D341Med (cell line): ENCODE results near the gene URI1.
"Not testable (repeated sequence)": the region's sequence is repeated elsewhere in the genome, so short reads cannot be mapped to it uniquely, and the experiment has no call there.

Source experiments
- DNase-seq: peaks from one replicate; pipeline ENCODE4 v3.0.0; 2012; ENCODE audit warnings: low spot score

URI1 gene

DNA sequence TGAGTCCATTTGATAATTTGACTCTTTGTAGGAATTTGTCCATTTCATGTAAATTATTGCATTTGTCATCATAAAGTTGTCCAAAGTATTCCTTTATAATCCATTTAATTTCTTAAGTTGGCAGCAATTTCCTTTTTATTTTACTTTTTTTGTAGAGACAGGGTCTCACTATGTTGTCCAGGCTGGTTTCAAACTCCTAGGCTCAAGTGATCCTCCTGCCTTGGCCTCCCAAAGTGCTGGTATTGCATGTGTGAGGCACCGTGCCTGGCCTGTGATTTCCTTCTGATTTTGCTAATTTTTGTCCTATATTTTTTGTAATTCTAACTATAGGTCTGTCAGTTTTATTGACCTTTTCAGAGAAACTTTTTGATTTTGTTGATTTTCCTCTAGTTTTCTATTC lies 84.9 kb downstream of the URI1 start:
- no peak for DNase-seq

DNA sequence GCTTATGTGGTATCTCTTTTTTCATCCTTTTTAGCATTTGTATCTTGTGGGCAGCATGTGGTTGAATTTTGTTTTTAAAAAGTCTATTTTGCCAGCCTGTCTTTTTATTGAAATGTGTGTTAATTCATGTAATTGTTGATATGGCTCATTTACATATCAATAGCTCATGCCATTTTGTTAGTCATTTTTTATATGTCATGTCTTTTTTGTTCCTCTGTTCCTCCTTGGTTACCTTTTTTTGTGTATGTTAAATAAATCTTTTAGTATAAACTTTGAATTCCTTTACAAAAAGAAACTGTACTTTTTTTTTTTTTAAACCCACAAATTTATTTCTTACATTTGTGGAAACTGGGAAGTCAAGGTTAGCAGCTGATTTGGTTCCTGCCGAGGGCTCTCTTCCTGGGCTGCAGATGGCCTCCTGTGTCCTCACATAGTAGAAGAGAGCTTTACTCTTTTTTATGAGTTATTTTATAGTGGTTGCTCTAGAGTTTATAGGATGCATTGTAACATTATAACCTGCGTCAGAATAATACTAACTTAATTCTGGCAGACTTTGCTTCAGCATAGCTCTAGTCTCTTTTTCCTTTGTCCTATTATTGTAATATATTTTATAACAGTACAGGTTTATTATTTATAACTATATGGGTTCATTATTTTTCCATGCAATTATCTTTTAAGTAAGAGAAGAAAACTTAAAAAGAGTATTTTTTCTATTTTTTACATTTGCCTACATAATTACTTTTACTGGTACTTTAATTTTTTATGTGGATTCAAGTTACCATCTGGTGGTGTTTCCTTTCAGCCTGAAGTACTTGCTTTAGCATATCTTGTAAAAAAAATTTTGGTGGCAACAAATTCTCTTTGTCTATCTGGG lies 86.3 kb downstream of the URI1 start:
- DNase-seq, result no peak

DNA sequence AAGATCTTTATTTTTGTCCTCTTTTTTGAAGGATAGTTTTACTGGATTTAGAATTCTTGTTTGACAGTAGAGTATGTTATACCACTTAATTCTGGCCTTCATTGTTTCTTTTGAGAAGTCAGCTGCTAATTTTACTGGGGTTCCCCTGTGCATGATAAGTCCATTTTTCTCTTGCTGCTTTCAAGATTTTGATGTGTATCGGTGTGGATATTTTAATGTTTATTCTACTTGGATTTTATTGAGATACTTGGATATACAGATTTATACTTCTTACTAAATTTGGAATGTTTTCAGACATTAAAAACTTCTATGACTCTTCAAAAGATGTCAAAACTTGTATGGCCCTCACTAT lies 86.9 kb downstream of the URI1 start:
- no peak for DNase-seq

DNA sequence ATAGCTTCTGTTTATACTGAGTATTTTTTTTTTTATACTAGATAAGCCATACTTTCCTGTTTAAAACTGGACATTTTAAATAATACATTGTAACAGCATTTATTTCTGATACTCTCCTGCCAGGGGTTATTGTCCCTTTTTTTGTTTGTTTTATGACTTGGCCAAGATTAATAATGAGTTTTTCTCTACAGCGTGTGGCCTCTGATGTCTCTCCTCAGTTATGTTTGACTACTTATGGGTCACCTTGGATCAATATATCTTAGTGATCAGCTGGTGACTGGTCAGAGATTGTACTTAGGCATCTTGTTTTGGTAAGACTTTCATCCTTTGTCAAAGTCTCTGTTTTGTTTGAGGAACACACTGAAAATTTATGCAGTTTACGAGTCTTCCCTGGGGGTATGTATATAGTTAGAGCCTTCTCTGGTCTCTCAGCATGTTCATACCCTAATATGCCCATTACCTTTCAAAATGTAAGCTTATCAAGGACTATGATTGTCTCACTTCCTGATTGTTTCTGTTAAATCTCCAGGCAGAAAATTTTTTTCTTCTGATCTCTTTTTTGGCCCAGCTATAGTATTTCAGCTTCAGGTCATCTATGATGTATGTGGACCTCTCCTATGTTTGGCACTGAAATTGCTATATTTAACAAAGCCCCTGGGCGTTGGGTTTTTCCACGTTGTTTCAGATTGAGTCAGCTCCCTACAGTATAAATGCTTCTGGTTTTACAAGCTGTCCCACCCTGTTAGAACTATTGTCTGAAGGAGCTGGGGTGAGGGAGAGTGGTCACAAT lies 87.9 kb downstream of the URI1 start:
- DNase-seq, result no peak

DNA sequence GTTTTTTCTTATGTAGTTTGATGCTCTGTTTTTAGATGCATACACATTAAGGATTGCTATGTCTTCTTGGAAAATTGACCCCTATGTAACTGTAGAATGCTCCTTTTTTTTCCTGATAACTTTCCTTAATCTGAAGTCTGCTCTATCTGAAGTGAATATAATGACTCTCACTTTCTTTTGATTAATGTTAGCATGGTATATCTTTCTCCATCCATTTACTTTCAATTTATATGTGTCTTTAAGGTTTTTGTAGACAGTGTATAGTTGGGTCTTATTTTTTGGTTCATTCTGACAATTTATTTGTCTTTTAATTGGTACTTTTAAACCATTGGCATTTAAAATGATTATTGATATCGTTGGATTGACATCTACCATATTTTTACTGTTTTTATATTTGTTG lies 92.3 kb downstream of the URI1 start:
- no peak for DNase-seq

DNA sequence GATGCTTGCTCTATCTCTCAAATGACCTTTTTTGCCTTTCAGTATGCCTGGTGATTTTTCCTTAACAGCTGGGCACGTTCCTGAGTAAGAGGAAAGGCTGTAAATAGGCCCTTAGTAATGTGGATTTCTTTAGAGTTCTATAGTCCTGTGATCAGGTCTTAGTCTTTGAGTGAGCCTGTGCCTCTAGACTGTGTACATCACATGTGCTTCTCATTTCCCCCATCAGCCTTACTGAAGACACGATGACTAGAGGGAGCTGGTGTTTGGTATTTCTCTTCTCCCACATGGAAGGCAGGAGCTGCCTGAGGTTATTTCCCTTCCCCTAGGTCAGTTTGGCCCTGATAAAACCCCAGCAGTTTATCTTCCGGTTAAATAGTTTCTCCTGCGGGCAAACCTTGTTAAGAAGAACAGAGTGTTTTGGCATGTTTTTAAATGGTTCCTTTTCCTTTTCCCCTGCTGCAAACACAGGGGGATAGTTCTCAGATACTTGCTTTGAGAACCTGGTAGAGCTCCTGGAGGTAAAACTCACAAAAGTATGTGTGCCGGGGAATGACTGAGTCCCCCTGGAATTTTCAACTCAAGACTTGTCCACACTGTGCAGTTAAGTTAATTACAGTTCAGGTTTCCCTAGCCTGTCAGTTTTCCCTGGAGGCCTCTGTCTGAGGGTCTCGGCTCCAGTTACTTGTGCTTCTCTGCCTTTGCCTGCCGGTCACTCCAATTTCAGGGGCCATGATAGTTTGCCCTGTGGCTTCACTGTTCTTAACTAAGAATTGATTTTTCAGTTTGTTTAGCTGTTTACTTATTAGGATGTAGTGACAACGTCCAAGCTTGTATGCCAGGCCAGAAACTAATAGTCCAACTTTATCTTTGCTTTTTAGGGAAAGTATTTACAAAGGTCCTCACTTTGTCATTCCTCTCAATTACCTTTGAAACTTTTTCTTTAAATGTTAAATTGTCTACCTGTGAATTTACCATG lies 94.4 kb downstream of the URI1 start:
- DNase-seq, result no peak

DNA sequence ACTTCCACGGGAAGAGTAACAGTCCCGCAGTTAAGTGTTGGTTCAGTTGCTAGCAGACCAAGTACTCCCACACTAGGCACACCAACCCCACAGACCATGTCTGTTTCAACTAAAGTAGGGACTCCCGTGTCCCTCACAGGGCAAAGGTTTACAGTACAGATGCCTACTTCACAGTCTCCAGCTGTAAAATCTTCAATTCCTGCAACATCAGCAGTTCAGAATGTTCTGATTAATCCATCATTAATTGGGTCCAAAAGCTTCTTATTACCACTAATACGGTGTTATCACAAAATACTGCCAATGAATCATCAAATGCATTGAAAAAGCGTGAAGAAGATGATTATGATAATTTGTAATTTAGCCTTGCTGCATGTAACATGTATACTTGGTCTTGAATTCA lies 95.8 kb downstream of the URI1 start:
- no peak for DNase-seq

DNA sequence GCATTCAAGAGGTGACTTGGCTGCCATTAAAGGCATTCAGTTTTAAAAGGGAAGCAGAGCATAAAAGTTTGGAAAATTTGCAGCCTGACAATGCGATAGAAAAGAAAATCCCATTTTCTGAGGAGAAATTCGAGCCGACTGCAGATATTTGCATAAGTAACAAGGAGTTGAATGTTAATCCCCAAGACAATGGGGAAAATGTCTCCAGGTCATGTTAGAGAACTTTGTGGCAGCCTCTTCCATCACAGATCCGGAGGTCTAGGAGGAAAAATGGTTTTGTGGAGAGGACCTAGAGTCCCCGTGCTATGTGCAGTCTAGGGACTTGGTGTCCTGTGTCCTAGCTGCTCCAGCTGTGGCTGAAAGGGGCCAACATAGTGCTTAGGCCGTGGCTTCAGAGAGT lies 99.9 kb downstream of the URI1 start:
- DNase-seq, result not testable (repeated sequence)

DNA sequence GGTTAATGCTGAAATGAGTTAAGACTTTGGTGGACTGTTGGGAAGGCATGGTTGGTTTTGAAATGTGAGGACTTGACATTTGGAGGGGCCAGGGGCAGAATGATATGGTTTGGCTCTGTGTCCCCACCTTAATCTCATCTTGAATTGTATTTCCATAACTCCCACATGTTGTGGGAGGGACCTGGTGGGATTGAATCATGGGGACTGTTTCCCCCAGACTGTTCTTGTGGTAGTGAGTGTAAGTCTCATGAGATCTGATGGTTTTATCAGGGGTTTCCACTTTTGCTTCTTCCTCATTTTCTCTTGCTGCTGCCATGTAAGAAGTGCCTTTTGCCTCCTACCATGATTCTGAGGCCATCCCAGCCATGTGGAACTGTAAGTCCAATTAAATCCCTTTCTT lies 101.0 kb downstream of the URI1 start:
- not testable (repeated sequence) for DNase-seq

DNA sequence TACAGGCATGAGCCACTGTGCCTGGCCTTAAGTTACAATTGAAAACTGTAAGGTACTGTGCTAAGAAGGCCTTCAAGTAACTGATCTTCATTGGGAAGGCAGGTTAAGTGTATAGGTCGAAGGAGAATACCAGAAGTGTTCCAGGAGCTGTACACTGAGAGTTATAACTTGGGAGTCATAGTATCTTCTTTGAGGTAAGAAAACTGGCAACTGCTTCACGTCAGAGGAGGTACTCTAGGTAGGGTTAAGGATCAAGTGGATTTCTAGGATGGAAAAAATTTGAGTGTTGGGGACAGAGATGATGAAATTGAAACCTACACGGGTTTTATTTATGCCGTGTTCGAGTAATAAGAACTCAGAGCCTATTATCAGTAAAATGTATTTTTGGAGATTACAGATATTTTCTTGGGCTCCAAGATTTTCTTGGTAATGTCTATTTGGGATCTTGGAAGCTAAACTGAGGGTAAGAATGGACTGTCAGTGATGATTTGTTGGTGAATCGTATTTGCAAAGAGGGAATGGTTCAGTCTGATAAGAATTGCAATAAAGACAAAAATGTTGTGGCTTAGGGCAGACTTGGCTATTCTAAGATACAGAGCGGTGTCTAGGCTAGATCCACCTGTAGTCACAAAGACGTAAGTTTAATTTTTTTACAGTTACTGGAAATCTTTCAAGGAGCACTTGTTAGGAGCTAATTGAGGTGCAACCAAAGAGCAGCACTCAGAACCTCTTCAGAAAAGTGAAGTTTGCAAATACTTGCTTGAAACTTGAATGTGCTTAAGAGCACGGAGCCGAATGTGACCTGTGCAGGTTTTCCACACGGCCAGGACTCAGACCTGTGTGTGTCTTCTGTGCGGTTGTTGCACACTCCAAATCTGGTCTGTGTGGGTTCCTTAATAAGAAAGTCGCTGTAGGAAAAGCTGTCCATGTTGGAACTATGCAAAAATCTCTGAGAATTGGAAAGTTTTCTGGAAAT lies 102.5 kb downstream of the URI1 start:
- DNase-seq, result no peak

DNA sequence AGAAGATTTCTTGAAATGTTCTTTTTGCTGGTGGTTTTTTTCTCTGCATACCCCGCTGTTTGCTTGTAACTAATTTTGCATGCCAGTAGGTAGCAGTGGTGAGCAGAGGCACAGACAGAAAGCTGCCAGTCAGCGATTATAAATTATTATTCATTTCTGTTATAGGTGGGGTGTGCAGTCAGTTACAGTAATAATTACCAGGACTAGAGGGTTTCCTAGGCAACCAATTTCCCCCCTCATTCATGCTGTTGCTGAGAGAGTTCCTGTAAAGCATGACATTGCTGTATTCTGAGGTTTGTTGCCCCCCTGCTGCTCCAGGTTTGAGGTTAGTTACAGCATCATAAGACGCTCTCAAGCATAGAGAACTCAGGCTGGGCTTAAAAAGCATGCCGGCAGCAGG lies 104.5 kb downstream of the URI1 start:
- no peak for DNase-seq

DNA sequence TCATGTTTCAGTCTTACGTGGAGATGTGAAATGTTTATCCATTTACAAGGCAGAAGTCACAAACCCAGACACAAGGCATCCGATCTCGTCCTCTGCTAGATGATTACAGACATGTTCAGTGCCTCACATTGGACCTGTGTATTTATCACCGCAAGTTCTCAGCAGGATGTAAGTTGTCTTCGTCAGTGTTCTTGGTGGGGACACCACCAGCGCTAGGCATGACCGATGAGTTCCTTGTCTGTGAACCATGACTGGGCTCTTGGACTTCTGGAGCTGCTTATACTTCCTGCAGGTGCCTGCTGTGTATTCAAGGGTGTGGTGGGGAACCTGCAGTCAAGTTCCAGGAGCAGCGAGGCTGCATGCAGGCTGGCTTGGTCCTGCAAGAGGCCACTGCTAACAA lies 105.4 kb downstream of the URI1 start:
- DNase-seq, result no peak

DNA sequence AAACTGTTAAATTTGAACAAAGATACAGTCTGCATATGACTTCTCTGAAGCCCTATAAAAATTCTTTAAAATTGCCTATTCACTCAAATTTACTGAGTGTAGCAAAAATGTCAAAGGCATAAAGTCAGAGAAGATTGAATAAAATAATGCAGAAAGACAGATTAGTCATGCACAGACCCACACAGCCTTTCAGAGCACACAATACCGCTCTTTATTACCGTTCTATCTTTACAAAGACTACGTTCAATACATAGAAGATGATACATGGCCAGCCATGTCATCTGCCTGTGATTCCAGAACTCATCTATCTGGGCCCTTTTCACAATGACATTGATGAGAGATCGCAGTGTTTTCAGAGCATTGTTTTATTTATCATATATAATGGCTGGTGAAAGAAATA lies 107.2 kb downstream of the URI1 start:
- no peak for DNase-seq

DNA sequence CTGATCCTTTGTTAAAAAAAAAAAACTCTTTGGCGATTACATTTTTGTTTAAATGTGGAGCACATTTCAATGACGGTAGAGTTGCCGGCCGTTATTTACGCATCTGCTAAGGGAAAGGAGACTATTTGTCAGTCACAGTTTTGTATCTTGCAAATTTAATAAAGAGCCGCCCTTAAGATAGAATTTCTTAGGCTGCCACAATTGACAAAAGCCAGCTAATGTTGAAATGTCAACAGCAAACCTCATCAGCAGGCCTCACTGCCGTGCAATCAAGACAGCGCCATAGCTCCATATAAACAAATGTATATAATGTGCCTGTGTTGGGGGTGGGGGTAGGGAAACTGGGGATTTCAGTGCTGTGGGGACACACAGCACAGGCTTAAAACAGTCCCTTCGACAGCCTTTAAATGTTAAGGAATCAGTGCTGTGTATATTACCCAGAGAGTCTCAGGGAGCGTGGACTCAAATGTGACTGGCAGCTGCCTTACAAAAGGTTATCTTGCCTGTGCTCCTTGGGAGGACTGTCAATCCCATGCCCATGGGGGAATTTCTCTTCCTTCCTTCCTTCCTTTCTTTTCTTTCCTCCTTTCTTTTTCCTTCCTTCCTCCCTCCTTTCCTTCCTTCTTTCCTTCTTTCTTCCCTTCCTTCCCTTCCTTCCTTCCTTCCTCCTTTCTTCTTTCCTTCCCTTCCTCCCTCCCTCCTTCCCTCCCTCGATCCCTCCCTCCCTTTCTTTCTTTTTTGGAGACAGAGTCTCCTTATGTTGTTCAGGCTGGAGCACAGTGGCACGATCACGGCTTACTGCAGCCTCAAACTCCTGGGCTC lies 108.0 kb downstream of the URI1 start:
- no peak for DNase-seq

DNA sequence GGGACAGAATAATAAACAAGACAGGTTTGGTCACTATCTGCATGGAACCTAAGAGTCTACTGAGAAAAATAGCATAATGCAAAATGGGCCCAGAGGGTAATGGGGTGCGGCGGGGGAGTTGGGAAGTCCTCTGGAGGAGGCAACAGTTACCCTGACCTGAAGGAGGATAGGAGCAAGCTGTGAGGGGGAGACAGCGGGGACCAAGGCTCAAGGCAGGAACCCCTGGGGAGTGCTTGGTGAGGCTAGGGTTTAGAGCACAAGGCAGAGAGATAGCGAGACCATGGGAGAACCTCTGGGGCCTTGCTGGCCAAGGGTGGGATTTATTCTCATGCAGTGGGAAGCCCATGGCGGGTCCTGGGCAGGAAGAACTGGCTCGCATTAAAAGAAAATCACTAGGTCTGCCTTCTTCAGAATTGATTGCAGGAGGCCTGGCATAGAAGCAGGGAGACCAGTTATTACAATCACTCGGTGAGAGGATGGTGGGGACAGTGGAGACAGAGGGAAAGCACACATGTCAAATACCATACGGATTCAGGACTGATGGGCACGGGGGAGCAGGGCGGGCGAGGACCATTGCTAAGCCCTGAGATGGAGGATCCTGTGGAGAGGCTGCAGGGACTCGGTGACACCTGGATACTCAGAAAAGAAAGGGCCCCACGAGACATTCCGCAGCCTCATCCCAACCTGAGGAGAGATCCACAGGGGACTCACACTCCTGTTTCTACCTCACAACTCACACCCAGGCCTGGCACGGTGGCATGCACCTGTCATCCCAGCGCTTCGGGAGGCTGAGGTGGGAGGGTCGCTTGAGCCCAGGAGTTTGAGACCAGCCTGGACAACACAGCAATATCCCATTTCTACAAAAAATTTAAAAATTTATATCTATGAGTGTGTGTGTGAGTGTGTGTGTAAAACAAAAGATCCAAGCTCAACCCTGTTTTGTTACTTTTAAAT lies 110.4 kb downstream of the URI1 start:
- no peak for DNase-seq

DNA sequence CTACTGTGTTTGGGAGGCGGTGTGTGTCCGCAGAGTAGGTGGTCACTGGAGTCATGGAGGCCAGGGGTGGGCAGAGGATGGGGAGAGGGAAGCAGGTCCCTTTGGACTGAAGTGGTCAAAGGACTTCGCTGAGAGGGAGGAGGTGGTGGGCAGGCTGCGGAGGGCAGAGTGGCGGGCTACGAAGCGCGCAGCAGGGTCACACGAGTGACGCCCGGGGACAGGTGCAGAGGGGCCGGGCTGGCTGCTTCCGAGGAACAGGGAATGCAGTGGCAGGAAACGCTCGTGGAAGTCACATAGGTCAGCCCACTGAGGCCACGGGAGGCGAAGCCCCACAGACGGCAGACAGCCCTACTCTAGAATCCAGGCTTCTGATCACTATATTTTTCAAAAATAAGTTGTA lies 111.5 kb downstream of the URI1 start:
- DNase-seq, result no peak

DNA sequence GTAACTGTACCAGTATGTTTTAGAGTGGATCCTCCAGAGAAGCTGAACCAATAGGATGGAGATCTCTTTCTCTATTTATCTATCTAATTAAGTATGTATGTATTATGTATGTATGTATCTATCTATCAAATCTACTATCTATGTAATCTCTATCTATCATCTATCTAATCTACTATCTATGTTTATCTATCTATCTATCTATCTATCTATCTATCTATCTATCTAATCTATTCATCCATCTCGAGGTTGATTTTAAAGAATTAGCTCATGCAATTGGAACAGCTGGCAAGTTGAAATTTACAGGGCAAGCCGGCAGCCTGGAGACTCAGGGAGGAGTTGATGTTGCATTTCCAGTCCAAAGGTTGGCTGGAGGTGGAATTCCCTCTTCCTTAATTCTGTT lies 112.2 kb downstream of the URI1 start:
- no peak for DNase-seq

DNA sequence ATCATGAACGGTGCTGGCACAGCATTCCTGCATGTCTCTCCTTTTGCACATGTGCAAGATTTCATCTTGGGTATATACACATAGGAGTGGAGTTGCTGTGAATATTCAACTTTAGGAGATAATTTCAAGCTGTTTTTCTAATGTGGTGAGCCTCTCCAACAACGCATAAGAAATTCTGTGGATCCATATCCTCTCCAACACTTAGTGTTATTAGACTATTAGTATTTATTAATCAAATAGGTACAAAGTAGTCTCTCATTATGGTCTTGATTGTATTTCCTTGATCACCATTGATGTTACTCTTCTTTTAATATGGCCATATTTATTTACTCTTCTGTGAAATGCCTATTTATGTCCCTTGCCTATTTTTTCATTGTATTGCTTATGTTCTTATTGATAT lies 114.5 kb downstream of the URI1 start:
- DNase-seq, result no peak
